ENCODE measurements around the gene ZNF385B.
"Not testable (repeated sequence)": the region's sequence is repeated elsewhere in the genome, so short reads cannot be mapped to it uniquely, and the experiment has no call there.

The ZNF385B gene

DNA sequence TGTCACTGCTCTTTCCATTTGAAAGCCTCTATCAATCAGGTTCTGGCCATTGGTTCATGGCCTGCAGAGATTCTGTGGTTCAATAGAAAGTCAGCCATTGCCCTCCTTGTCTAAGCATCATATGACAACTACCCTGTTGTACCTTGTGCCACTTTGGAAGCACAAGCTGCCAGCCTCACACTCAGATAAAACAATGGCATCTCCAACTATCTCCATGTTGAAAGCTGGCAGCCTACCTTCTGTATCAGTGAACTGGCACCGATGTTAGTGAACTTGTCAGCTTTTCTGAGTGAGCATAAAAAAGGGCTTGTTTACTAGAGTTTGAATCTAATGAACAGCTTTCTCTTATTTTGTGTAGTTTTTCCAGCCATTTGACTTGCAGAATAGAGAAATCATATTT, 393.5 kb downstream of the ZNF385B start:
- no peak for DNase-seq

DNA sequence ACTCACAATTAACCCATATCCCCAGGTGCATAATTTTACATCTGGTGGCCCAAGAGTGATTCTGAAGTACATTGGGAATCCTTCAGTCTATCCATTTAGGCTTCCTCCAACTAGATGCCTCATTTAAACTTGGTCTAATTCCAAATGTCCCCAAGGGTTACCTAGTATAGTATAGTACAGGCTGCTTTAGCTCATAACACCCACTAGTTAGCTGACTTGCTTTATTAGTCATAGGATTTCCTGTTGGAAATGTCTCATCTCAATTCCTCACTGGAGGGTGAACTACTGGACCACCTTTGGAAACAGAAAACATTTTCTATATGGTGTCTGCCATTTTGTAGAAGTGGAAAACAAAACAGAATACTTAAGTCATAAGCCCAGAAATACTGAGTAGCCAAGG, 394.3 kb downstream of the ZNF385B start:
- no peak for DNase-seq

- DNase-seq, result no peak
Observed at GRCh38 chr2:179461420-179461819, 400.0 kb downstream of the ZNF385B start.

DNA sequence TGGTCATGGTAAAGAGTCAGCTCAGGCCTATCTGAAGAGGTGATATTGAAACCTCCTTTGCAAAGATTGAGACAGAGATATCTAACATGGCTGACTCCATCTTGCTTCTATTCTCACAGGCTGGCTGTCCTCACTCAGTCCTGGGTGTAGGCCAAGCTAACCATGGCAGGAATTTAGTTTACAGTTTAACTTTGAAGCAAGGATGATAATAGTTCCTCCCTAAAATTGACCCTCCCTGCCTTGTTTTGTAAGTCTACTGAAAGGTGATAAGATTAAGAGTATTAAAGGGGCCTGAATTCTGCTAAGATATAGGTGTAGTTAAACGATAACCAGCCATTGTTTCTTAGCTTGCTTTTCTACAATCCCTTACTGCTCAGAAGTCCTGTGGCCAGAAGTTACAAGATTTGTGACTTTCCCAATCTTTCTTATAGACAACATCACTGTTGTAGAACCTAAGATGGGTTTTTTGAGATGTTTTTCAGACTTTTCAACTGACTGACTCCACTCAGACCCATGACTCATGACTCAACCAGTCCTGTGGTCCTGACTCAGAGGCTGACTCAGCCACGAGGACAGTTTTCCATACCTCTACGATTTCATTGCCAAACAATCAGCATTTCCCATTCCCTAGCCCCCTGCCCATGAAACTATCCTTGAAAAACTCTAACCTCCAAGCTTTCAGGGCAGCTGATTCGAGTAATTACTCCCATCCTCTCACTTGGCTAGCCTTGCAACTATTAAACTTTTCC, 401.1 kb downstream of the ZNF385B start:
- no peak for DNase-seq

DNA sequence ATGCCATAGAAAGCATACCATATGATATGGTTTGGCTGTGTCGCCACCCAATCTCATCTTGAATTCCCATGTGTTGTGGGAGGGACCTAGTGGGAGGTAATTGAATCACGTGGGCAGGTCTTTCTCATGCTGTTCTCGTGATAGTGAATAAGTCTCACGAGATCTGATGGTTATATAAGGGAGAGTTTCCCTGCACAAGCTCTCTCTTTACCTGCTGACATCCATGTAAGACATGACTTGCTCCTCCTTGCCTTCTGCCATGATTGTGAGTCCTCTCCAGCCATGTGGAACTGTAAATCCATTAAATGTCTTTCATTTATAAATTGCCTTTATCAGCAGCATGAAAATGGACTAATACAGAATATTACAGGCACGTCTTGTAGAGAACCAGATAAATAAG, 403.3 kb downstream of the ZNF385B start:
- DNase-seq, result not testable (repeated sequence)

DNA sequence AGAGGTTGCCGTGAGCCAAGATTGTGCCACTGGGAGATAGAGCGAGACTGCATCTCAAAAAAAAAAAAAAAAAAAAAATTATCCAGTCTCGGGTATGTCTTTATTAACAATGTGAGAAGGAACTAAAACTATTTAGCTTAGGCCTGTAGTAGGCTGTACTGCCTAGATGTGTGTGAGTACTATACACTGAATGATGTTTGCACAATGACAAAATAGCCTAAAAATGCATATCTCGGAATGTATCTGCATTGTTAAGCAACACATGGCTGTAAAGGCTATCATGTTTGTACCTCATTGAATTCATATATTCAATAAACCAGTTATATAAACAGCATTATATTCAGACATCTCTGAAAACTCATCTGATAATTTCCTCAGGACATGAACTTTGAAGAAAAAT, 405.6 kb downstream of the ZNF385B start:
- no peak for DNase-seq

DNA sequence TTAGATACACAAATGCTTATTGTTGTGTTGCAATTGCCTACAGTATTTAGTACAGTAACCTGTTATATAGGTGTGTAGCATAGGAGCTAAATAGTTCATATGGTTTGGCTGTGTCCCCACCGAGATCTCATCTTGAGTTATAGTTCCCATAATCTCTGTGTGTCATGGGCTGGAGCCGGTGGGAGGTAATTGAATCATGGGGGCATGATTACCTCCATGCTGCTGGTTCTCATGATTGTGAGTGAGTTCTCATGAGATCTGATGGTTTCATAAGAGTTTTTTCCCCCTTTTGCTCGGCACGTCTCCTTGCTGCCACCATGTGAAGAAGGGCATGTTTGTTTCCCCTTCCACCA, 406.3 kb downstream of the ZNF385B start:
- no peak for DNase-seq

DNA sequence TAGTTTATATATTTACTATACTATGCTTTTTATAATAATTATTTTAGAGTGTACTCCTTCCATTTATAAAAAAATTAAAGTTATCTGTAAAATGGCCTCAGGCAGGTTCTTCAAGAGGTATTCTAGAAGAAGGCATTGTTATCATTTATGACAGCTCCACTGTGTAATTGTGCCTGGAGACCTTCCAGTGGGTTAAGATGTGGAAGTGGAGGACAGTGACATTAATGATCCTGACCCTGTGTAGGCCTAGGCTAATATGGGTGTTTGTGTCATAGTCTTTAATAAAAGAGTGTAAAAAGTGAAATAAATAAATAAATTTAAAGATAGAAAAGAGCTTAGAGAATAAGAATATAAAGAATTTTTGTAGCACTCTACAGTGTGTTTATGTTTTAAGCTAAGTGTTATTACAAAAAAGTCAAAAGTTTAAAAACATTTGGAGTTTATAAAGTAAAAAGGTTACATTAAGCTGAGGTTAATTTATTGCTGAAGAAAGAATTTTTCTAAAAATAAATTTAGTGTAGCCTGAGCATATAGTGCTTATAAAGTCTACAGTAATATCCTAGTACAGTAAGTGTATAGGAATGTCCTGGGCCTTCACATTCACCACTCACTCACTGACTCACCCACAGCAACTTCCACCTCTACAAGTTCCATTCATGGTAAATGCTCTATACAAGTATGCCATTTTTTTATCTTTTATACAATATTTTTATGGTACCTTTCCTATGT, 406.8 kb downstream of the ZNF385B start:
- no peak for DNase-seq

DNA sequence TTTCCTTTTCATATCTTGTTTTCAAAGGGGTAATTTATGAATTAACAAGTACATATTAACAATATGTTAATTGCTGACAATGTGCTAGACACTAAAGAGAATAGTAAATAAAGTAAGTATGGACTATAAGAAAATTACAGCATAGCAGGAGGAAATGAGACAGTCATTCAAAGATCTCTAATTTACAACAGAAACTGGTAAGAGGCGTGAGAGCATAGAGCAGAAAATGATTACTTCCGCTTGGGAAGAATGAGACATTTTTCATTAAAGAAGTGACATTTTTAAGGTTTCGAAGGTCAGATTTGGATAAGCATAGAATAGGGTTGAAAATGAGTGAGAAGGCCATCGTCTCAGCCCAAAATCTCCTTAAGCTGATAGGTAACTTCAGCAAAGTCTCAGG, 412.4 kb downstream of the ZNF385B start:
- no peak for DNase-seq

DNA sequence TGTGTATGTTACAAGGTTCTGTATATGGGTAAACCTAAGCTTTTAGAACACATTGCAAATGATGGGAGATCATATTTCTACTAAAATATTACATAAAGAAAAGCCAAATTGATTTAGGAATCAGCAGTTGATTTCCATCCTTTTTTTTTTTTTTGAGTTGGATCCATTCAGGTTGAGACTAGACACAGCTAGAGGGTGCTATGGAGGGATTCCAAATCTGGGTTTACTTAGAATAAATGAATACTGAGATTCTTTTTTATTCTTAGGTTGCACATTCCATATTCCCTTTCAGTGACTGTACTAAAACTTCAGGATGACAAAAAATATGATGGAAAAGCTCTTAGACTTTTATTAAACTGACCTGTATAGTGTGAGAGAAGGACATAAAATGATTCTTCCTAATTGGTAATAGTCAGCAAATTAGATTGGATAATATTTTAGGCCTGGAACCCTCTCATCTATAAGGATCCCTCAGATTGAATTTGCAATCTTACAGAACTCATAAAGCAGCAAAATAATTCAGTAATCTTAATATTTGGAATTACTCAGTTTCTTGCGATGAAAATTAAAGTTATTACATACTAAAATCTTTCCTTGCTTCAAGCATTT, 413.5 kb downstream of the ZNF385B start:
- DNase-seq, result no peak

DNA sequence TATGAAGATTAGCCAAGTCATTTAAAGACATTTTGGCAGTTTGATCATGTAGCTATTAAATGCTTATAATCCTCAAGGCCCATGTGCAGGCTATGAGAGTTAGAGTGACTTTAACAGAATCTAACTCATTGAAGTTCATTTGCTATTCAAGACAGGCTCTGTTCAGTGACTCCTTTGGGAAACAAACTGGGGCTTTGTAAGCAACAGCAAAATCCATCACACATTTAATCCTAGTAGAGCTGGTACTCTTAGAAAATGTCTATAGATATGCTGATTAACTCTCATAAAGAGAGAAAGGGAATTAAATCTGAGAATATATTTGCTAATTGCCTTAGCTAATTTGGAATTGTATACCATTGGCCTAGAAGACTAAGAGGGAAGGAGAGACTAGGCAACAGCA, 414.0 kb downstream of the ZNF385B start:
- DNase-seq, result no peak

GRCh38 chr2:179446476-179447141, 414.8 kb downstream of the ZNF385B start:
- DNase-seq, result no peak

DNA sequence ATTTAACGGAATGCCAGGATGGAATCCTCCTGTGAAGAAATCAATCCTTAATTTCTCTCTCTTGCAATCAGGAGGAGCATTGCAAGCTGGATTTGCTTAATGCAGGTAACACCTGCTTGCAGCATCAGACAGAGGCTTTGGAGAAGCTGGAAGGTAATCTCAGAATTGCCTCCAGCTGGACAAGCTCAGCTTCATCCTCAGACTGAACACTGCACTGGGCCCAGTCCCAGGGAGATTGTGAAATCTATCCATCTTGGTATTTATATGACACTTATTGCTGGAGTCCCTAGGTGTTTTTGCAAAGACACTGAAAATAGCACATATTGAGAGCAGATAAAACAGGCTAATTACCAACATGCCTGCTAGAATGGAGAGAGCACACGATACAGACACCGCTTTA, 417.4 kb downstream of the ZNF385B start:
- DNase-seq, result no peak

DNA sequence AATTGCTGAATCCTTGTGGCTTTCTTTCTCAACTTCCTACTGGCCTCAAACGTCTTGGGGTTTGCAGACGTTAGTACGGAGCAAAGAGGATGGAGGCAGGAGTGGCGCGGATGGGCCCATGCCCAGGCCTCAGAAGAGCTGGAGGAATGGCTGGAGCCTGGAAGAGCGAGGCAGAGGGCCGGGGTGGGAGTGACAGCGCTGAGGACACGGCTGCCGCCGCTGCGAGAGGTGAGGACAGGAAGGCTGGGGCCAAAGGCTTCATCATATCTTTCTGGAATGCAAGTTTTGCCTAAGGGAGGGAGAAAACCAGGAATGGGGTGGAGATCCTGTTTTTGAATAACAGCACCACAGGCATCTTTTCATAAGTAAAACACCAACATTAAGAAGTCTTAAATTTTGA, 418.2 kb downstream of the ZNF385B start:
- no peak for DNase-seq

GRCh38 chr2:179442206-179442605, 419.2 kb downstream of the ZNF385B start:
- no peak for DNase-seq

GRCh38 chr2:179441551-179441950, 419.9 kb downstream of the ZNF385B start:
- DNase-seq, result no peak

DNA sequence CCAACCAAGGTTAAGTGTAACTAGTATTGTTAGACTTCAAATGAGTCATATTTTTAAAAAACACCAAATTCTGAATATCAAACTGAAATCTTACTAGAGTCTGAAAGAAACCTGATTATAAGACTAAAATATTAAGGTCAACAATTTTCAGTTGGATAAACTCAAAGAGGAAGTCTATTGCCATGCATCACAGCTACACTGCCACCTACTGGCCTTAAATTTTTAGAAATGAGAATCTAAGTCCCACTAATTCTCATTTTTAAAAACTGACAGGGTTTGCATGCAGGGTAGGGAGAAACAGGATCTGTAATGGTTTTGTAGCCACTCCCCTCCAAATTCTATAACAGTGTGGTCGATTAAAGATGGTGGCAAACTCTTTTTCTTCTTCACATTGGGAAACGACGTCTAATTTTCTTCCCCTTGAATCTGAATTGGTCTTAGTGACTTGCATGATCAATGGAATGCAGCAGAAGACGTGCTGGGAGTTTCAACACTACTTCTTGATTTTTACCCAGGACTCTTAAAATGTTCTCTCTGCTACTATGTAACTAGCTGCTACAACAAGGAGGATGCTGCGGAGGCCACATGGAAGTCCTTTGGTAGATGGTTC, 420.7 kb downstream of the ZNF385B start:
- DNase-seq, result no peak

DNA sequence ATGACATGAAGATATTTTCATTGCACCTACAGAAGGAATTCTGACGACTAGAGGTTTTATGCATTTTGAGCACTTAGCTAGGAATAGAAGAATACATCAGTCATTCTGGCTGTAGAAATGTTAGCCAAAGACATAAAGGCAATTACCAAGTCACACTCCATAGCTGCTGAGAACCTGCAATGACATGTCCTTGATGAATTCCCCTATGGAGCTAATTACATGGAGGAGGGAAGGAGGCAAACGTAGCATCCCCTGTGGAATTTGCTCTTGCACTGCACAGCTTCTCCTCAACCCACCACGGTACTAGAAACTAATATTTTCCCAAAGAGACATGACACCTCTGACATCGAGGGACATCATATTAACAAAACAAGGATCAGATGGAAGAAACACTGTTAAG, 422.8 kb downstream of the ZNF385B start:
- DNase-seq, result no peak

DNA sequence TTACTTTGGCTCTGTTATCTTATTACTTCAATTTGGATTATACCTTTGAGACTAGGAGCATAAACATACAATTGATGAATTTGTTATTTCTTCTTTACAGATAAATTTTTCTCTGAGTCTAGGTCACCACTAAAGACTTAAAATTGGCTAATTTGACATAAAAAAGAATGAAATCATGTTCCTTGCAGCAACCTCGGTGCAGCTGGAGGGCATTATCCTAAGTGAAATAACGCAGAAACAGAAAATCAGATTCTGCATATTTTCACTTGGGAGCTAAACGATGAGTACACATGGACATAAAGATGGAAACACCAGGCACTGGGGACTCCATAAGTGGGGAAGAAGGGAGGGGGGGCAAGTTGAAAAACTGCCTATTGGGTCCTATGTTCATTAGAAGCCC, 424.0 kb downstream of the ZNF385B start:
- no peak for DNase-seq

DNA sequence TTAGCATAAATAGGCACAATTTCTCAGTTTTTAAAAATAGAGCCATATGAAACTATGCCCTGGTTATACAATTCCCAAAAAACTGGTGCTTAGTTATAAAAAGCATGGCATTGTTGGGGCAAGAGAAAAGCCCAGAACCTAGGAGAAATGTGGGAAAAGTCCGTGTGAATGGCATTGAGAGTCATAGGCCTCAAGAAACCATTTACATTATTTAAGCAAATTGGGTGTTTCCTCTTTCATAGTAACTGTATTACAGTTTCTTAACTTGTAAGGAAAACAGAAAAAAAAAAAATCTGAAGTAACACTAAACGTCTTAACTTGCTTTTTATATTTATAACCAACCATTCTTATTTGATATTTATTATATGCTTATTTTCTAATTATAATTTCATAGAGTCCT, 425.8 kb downstream of the ZNF385B start:
- no peak for DNase-seq

DNA sequence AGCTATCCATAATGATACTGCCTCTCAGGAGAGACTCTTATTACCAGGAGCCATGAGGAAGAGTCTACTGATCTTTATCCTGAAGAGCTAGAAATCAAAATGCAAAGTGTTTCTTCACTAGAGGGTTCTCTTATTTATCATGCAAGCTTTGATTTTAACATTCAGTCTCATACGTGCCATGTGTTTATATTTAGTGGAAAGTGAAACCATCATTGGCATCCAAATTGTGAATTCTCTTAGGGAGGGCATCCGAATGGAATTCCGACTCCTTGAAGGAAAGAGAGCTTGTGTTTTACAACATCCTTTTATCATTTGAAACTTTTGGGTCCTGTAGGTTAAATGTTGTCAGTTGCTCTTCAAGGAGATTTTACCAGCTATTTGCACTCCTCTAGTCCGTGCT, 426.4 kb downstream of the ZNF385B start:
- DNase-seq, result no peak

GRCh38 chr2:179434357-179434756, 427.1 kb downstream of the ZNF385B start:
- no peak for DNase-seq

DNA sequence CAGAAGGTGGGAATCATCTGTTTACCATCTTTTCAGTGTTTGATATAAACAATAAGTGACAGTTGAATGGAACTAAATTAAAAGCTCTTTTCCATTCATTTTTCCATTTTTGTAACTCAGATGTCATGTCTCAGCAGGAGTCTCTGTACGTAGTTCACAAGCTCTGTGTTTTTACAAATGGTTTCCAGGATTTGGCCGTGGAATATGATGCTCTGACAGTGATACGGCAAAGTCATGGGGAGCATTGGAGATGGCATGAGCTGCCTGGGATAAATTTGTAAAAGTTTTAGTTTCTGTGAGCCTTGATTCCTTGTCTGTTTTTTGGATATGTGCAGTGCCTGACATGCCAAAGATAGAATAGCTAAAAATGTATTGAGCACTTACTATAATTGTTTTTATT, 428.7 kb downstream of the ZNF385B start:
- no peak for DNase-seq

Data from NCI-H774 (cell line).